Neural crest cell (in vitro differentiated cells): ENCODE measurements around the gene CHST13. TPM values are rescaled to one million over a fixed set of nuclear protein-coding genes. Genes with fewer than 3 reads are reported as not detected.
"Not testable (repeated sequence)": the region's sequence is repeated elsewhere in the genome, so short reads cannot be mapped to it uniquely, and the experiment has no call there.

ENCODE experiments used
- DNase-seq: peaks from one replicate; pipeline ENCODE4 v3.0.0; 2021; ENCODE audit warnings: low read depth, mixed read lengths, low spot score
- H3K27ac Mint-ChIP-seq: one replicate; pipeline ENCODE4 v1.8.0; 2021; ENCODE audit warnings: mild to moderate bottlenecking, mixed read lengths; ENCODE audit not compliant: unreplicated experiment
- H3K27me3 Mint-ChIP-seq: 2 replicates; pipeline ENCODE4 v1.8.0; 2021; ENCODE audit warnings: low read depth, mild to moderate bottlenecking, mixed read lengths
- H3K36me3 Mint-ChIP-seq: 2 replicates; pipeline ENCODE4 v1.8.0; 2021; ENCODE audit warnings: low read depth, mild to moderate bottlenecking, mixed read lengths
- H3K4me1 Mint-ChIP-seq: 2 replicates; pipeline ENCODE4 v1.8.0; 2021; ENCODE audit warnings: mixed read lengths
- H3K4me3 Mint-ChIP-seq: one replicate; pipeline ENCODE4 v1.8.0; 2021; ENCODE audit warnings: mild to moderate bottlenecking, mixed read lengths
- H3K9me3 Mint-ChIP-seq: 2 replicates; pipeline ENCODE4 v1.8.0; 2021; ENCODE audit warnings: mixed read lengths
- CTCF ChIP-seq: fragments of 200-600 bp; sonication (generic); conservative IDR thresholded peaks from 2 replicates; pipeline ENCODE4 v1.5.0; 2021; ENCODE audit warnings: antibody characterized with exemption, mild to moderate bottlenecking
- total RNA-seq: library from RNA; stranded (reverse); gene quantifications from 2 replicates; pipeline ENCODE4 v1.2.1, GENCODE V29; 2021

CHST13 gene
- total RNA-seq, 1 donor from 2014 or later: 0.19 TPM

- H3K27me3 Mint-ChIP-seq: peaks cover 46% of the 10 kb centered on the region
- DNase-seq: no peak
- no peaks in the 10 kb centered on the region for H3K4me1 Mint-ChIP-seq
- TF ChIP-seq CTCF: no peak
- H3K27ac Mint-ChIP-seq: no peak overlapping the region
- no peaks in the 10 kb centered on the region for H3K36me3 Mint-ChIP-seq
- no peaks in the 10 kb centered on the region for H3K9me3 Mint-ChIP-seq
- no peak overlapping the region for H3K4me3 Mint-ChIP-seq
Observed at GRCh38 chr3:126533506-126533905, 9.6 kb downstream of the CHST13 start.

- peaks cover 46% of the 10 kb centered on the region for H3K27me3 Mint-ChIP-seq
- not testable (repeated sequence) for H3K9me3 Mint-ChIP-seq, H3K27ac Mint-ChIP-seq
Observed at GRCh38 chr3:126534716-126535115, 10.8 kb downstream of the CHST13 start.

GRCh38 chr3:126535636-126536035, 11.7 kb downstream of the CHST13 start:
- Mint-ChIP-seq H3K27ac (no peak overlapping the region), H3K4me3 (no peak overlapping the region), H3K36me3 (no peaks in the 10 kb centered on the region), H3K9me3 (no peaks in the 10 kb centered on the region), H3K4me1 (no peaks in the 10 kb centered on the region), H3K27me3 (peaks cover 46% of the 10 kb centered on the region)
- TF ChIP-seq CTCF: no peak
- DNase-seq: no peak

More at GRCh38 chr3:126534716-126535115, 10.8 kb downstream of the CHST13 start:
- not testable (repeated sequence) for DNase-seq, H3K4me1 Mint-ChIP-seq, H3K36me3 Mint-ChIP-seq, H3K4me3 Mint-ChIP-seq

GRCh38 chr3:126536126-126536525, 12.2 kb downstream of the CHST13 start:
- H3K27me3 Mint-ChIP-seq: peaks cover 46% of the 10 kb centered on the region
- H3K4me3 Mint-ChIP-seq: no peak overlapping the region
- H3K4me1 Mint-ChIP-seq: no peaks in the 10 kb centered on the region
- no peaks in the 10 kb centered on the region for H3K9me3 Mint-ChIP-seq
- no peak for TF ChIP-seq CTCF
- H3K36me3 Mint-ChIP-seq: no peaks in the 10 kb centered on the region
- no peak for DNase-seq
- no peak overlapping the region for H3K27ac Mint-ChIP-seq

- Mint-ChIP-seq H3K9me3 (no peaks in the 10 kb centered on the region), H3K27ac (no peak overlapping the region), H3K4me1 (no peaks in the 10 kb centered on the region), H3K27me3 (peaks cover 39% of the 10 kb centered on the region), H3K4me3 (no peak overlapping the region), H3K36me3 (no peaks in the 10 kb centered on the region)
- TF ChIP-seq CTCF: no peak
- DNase-seq: no peak
Observed at GRCh38 chr3:126537116-126537729, 13.3 kb downstream of the CHST13 start.

- H3K4me3 Mint-ChIP-seq: no peak overlapping the region
Observed at GRCh38 chr3:126537730-126538281, 13.9 kb downstream of the CHST13 start.

More at GRCh38 chr3:126537730-126538281, 13.9 kb downstream of the CHST13 start:
- no peaks in the 10 kb centered on the region for H3K36me3 Mint-ChIP-seq
- DNase-seq: no peak
- H3K27ac Mint-ChIP-seq: no peak overlapping the region
- TF ChIP-seq CTCF: no peak
- H3K9me3 Mint-ChIP-seq: no peaks in the 10 kb centered on the region
- peaks cover 34% of the 10 kb centered on the region for H3K27me3 Mint-ChIP-seq
- no peaks in the 10 kb centered on the region for H3K4me1 Mint-ChIP-seq
